Stimulated activated CD4-positive, alpha-beta T cell treated with anti-CD3 and anti-CD28 coated beads, Interleukin-1b, Interleukin-23, amount 100 ng/mL, for 1 hour (primary cell): ENCODE data around the gene SNTG2.

Experiments used
- DNase-seq, 2 donors: peaks; one replicate each; pipeline ENCODE4 v3.0.0-alpha.2; 2020; ENCODE audit warnings: low read depth in 2 of 2

The SNTG2 gene

GRCh38 chr2:1234731-1235308 is 284.2 kb downstream of the SNTG2 start:
- DNase-seq = no peak

GRCh38 chr2:1235806-1236205 is 285.2 kb downstream of the SNTG2 start:
- no peak for DNase-seq

GRCh38 chr2:1236606-1237005 is 286.0 kb downstream of the SNTG2 start:
- DNase-seq = no peak

- no peak for DNase-seq
These were observed 287.1 kb downstream of the SNTG2 start for GRCh38 chr2:1237783-1238182.

- DNase-seq = no peak
These were observed 288.0 kb downstream of the SNTG2 start for GRCh38 chr2:1238598-1239138.

- no peak for DNase-seq
These were observed 294.5 kb downstream of the SNTG2 start for GRCh38 chr2:1245193-1245592.

GRCh38 chr2:1246239-1246638 is 295.6 kb downstream of the SNTG2 start:
- no peak for DNase-seq

- DNase-seq = no peak
These were observed 296.3 kb downstream of the SNTG2 start for GRCh38 chr2:1246991-1247390.

GRCh38 chr2:1248187-1248586 is 297.5 kb downstream of the SNTG2 start:
- no peak for DNase-seq

GRCh38 chr2:1249897-1250687 is 299.4 kb downstream of the SNTG2 start:
- DNase-seq = no peak

- no peak for DNase-seq
These were observed 300.9 kb downstream of the SNTG2 start for GRCh38 chr2:1251520-1251919.

GRCh38 chr2:1253629-1254028 is 303.0 kb downstream of the SNTG2 start:
- no peak for DNase-seq

- DNase-seq = no peak
These were observed 304.2 kb downstream of the SNTG2 start for GRCh38 chr2:1254662-1255343.

- no peak for DNase-seq
These were observed 306.1 kb downstream of the SNTG2 start for GRCh38 chr2:1256632-1257324.

- no peak for DNase-seq
These were observed 306.7 kb downstream of the SNTG2 start for GRCh38 chr2:1257334-1257733.

- DNase-seq = no peak
These were observed 309.1 kb downstream of the SNTG2 start for GRCh38 chr2:1259746-1260145.

- DNase-seq = no peak
These were observed 312.0 kb downstream of the SNTG2 start for GRCh38 chr2:1262609-1263008.

GRCh38 chr2:1265454-1265853 is 314.8 kb downstream of the SNTG2 start:
- DNase-seq = no peak

GRCh38 chr2:1266351-1266750 is 315.7 kb downstream of the SNTG2 start:
- no peak for DNase-seq

- DNase-seq = no peak
These were observed 317.4 kb downstream of the SNTG2 start for GRCh38 chr2:1268034-1268433.

GRCh38 chr2:1269812-1270211 is 319.2 kb downstream of the SNTG2 start:
- no peak for DNase-seq

GRCh38 chr2:1272835-1273234 is 322.2 kb downstream of the SNTG2 start:
- DNase-seq = no peak
